NB4 (cell line): ENCODE data around the gene LCT.

Experiments used
- CTCF ChIP-seq: IDR thresholded peaks from one replicate; pipeline ENCODE4 v1.5.1; 2012; ENCODE audit warnings: low read depth, low read length
- MAX ChIP-seq: IDR thresholded peaks from 2 replicates; pipeline ENCODE4 v1.6.1; 2011; ENCODE audit warnings: low read depth, low read length

GRCh38 chr2:135743860-135744259 is 93.1 kb downstream of the LCT start:
- TF ChIP-seq MAX (no peak), CTCF (no peak)
